ENCODE measurements around the gene PNCK. TPM values are rescaled to one million over a fixed set of nuclear protein-coding genes. Genes with fewer than 3 reads are reported as not detected.
"Not testable (repeated sequence)": the region's sequence is repeated elsewhere in the genome, so short reads cannot be mapped to it uniquely, and the experiment has no call there.

The PNCK gene
- total and polyA plus RNA-seq, 2 experiments from 2014 or later, result 3.5 to 11.9 TPM

- TF ChIP-seq, protein P1, sequence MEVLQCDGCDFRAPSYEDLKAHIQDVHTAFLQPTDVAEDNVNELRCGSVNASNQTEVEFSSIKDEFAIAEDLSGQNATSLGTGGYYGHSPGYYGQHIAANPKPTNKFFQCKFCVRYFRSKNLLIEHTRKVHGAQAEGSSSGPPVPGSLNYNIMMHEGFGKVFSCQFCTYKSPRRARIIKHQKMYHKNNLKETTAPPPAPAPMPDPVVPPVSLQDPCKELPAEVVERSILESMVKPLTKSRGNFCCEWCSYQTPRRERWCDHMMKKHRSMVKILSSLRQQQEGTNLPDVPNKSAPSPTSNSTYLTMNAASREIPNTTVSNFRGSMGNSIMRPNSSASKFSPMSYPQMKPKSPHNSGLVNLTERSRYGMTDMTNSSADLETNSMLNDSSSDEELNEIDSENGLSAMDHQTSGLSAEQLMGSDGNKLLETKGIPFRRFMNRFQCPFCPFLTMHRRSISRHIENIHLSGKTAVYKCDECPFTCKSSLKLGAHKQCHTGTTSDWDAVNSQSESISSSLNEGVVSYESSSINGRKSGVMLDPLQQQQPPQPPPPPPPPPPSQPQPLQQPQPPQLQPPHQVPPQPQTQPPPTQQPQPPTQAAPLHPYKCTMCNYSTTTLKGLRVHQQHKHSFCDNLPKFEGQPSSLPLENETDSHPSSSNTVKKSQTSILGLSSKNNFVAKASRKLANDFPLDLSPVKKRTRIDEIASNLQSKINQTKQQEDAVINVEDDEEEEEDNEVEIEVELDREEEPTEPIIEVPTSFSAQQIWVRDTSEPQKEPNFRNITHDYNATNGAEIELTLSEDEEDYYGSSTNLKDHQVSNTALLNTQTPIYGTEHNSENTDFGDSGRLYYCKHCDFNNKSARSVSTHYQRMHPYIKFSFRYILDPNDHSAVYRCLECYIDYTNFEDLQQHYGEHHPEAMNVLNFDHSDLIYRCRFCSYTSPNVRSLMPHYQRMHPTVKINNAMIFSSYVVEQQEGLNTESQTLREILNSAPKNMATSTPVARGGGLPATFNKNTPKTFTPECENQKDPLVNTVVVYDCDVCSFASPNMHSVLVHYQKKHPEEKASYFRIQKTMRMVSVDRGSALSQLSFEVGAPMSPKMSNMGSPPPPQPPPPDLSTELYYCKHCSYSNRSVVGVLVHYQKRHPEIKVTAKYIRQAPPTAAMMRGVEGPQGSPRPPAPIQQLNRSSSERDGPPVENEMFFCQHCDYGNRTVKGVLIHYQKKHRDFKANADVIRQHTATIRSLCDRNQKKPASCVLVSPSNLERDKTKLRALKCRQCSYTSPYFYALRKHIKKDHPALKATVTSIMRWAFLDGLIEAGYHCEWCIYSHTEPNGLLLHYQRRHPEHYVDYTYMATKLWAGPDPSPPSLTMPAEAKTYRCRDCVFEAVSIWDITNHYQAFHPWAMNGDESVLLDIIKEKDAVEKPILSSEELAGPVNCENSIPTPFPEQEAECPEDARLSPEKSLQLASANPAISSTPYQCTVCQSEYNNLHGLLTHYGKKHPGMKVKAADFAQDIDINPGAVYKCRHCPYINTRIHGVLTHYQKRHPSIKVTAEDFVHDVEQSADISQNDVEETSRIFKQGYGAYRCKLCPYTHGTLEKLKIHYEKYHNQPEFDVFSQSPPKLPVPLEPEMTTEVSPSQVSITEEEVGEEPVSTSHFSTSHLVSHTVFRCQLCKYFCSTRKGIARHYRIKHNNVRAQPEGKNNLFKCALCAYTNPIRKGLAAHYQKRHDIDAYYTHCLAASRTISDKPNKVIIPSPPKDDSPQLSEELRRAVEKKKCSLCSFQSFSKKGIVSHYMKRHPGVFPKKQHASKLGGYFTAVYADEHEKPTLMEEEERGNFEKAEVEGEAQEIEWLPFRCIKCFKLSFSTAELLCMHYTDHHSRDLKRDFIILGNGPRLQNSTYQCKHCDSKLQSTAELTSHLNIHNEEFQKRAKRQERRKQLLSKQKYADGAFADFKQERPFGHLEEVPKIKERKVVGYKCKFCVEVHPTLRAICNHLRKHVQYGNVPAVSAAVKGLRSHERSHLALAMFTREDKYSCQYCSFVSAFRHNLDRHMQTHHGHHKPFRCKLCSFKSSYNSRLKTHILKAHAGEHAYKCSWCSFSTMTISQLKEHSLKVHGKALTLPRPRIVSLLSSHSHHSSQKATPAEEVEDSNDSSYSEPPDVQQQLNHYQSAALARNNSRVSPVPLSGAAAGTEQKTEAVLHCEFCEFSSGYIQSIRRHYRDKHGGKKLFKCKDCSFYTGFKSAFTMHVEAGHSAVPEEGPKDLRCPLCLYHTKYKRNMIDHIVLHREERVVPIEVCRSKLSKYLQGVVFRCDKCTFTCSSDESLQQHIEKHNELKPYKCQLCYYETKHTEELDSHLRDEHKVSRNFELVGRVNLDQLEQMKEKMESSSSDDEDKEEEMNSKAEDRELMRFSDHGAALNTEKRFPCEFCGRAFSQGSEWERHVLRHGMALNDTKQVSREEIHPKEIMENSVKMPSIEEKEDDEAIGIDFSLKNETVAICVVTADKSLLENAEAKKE (CRISPR knock-in tag; IDR thresholded peaks at IDR 0.05), result no peak
These were observed 33.2 kb upstream of the PNCK start (continued) for GRCh38 chrX:153706799-153707198.

DNA sequence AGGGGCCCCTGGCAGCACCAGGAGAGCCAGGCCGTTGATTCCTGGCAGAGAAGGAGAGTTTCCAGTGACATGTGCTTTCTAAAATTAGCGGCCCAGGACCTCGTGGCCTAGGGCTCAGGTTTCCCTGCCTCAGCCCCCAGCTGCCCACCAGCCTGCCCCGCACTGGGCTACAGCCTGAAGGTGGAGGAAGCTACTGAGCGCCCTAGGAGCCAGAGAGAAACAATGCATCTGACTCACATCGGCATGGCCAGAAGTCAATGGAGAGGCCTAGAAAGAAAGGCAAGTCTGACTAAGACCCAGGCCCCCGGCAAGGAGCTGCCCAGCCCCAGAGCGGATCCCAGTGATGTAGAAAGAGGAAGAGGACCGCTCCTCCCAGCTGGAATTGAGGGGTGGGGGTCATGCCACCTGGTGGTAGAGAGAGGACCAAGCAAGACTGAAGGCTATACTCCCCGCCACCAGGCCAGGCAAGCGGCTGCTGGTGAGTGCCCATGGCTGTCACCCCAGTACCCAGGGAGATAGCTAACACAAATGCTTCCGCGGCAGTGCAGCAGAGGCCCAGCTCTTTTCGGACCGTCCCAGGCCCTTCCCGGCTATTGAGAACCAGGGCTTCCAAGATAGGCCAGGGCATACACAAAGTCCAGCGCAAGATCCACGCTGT lies 31.9 kb upstream of the PNCK start:
- H3K4me2 ChIP-seq, H3K9me3 Mint-ChIP-seq: not testable (repeated sequence)

GRCh38 chrX:153704631-153705402 lies 31.2 kb upstream of the PNCK start:
- not testable (repeated sequence) for H3K36me3 ChIP-seq (ENCODE audit: insufficient read depth); H3K4me2 ChIP-seq; H3K27me3 Mint-ChIP-seq (ENCODE audit: insufficient read depth, low read depth, poor library complexity); H3K4me1 ChIP-seq (ENCODE audit: insufficient read depth); H3K27ac ChIP-seq (ENCODE audit: low read depth); H3K9me2 ChIP-seq (ENCODE audit: insufficient read depth); H3K27ac Mint-ChIP-seq; H3K9me3 Mint-ChIP-seq; H3K4me1 Mint-ChIP-seq; H3K4me3 Mint-ChIP-seq; H3K79me2 ChIP-seq (replicated peaks; ENCODE audit: insufficient read depth); H2AFZ ChIP-seq; ATAC-seq; H3K27me3 ChIP-seq (ENCODE audit: insufficient read depth); H3K4me3 ChIP-seq; H3F3A ChIP-seq (replicated peaks; ENCODE audit: low read depth); H4K20me1 ChIP-seq (replicated peaks; ENCODE audit: insufficient read depth); DNase-seq (ENCODE audit: low spot score)
- peaks cover 21% of the 10 kb centered on the region for H3K36me3 Mint-ChIP-seq (ENCODE audit: low read depth)

More for the DNA sequence above, 31.9 kb upstream of the PNCK start:
- H2AFZ ChIP-seq; H3K27me3 Mint-ChIP-seq (ENCODE audit: insufficient read depth, low read depth, poor library complexity); H3K4me1 Mint-ChIP-seq; DNase-seq (ENCODE audit: low spot score); H3K79me2 ChIP-seq (replicated peaks; ENCODE audit: insufficient read depth); H3K9me2 ChIP-seq (ENCODE audit: insufficient read depth); H3K4me1 ChIP-seq (ENCODE audit: insufficient read depth); H3K27ac Mint-ChIP-seq; H3K36me3 ChIP-seq (ENCODE audit: insufficient read depth); H3F3A ChIP-seq (replicated peaks; ENCODE audit: low read depth); H3K4me3 Mint-ChIP-seq; H3K4me3 ChIP-seq; H3K27me3 ChIP-seq (ENCODE audit: insufficient read depth); H4K20me1 ChIP-seq (replicated peaks; ENCODE audit: insufficient read depth); H3K27ac ChIP-seq (ENCODE audit: low read depth): not testable (repeated sequence)
- TF ChIP-seq, protein P2, sequence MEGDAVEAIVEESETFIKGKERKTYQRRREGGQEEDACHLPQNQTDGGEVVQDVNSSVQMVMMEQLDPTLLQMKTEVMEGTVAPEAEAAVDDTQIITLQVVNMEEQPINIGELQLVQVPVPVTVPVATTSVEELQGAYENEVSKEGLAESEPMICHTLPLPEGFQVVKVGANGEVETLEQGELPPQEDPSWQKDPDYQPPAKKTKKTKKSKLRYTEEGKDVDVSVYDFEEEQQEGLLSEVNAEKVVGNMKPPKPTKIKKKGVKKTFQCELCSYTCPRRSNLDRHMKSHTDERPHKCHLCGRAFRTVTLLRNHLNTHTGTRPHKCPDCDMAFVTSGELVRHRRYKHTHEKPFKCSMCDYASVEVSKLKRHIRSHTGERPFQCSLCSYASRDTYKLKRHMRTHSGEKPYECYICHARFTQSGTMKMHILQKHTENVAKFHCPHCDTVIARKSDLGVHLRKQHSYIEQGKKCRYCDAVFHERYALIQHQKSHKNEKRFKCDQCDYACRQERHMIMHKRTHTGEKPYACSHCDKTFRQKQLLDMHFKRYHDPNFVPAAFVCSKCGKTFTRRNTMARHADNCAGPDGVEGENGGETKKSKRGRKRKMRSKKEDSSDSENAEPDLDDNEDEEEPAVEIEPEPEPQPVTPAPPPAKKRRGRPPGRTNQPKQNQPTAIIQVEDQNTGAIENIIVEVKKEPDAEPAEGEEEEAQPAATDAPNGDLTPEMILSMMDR (conservative IDR thresholded peaks at IDR 0.05; ENCODE audit: low read depth in 2 of 2), result peak; percentile 17 to 37; a peak in 3 of 4 replicates
- H3K36me3 Mint-ChIP-seq (ENCODE audit: low read depth), result peaks cover 24% of the 10 kb centered on the region
- ATAC-seq, result peak; percentile 66

Data from GM23338 (cell line).